HK-2 (cell line): Measurements from ENCODE around the gene UGT1A6.
A peak's percentile ranks its signal among the peaks of the same experiment; 100 is the strongest.
"Not testable (repeated sequence)": the region's sequence is repeated elsewhere in the genome, so short reads cannot be mapped to it uniquely, and the experiment has no call there.

Source experiments
- DNase-seq: peaks from one replicate; pipeline ENCODE4 v3.0.0-alpha.2; 2018; ENCODE audit not compliant: unreplicated experiment

Gene UGT1A6

DNA sequence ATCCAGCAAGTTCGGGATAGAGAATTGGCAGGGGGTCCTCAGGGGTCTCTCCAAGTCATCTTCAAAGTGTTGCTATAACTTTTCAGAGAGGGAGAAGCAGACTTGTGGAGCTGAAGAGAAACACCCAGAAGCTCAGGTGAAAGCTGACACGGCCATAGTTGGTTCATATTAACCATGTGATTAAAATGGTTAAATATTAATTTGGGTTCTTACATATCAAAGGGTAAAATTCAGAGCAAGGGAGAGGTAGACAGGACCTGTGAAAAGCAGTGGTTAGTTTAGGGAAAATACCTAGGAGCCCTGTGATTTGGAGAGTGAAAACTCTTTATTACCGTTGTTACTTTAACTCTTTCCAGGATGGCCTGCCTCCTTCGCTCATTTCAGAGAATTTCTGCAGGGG, at the start of gene UGT1A6:
TSS of gene UGT1A6 (plus strand) at position 243 of the 400 bp plus-strand sequence. CDS start at position 358, 115 bp downstream.
- DNase-seq, result no peak

DNA sequence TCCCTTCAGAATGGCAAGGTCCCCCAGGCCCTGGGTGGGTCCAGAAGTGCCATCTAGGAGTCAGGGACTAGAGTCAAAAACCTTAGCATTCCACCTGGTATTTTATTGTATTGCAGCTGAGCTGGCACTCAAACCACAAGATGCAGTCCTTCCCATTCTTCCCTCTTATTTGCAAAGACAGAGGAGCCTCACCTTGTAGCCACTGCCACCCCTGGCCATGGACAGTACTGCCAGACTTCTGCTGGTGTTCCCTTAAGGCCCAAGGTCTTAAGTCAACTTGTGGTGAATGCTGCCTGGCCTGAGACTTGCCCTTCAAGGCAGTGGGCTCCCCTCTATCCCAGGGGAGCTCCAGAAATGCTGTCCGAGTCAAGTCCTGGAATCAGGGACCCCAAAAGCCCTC, 49.6 kb upstream of the UGT1A6 start:
- DNase-seq, result no peak

DNA sequence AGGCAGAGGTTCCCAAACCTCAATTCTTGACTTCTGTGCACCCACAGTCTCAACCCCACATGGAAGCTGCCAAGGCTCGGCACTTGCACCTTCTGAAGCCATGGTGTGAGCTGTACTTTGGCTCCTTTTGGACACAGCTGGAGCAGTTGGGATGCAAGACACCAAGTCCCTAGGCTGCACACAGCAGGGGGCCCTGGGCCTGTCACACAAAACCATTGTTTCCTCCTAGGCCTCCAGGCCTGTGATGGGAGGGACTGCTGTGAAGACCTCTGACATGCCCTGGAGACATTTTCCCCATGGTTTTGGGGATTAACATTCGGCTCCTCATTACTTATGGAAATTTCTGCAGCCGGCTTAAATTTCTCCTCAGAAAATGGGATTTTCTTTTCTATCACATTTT, 46.7 kb upstream of the UGT1A6 start:
- not testable (repeated sequence) for DNase-seq

DNA sequence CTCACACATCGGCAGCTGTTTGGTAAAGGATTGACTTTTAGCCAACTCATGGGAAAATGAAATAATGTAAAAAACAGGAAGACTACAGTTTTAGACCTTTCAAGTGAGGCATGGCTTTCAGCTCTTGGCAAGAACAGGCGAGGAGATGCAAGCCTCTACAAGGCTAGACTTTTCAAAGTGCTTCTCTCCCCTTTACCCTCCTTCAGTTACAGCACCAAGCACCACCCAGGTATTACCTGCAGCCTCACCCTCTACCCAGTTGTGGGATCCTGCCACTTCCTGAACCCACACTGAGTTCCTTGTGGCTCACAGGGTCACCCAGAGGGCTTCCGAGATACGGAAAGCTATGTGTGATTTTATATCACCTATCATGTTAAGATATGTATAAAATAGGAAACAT, 41.7 kb upstream of the UGT1A6 start:
- DNase-seq, result no peak

DNA sequence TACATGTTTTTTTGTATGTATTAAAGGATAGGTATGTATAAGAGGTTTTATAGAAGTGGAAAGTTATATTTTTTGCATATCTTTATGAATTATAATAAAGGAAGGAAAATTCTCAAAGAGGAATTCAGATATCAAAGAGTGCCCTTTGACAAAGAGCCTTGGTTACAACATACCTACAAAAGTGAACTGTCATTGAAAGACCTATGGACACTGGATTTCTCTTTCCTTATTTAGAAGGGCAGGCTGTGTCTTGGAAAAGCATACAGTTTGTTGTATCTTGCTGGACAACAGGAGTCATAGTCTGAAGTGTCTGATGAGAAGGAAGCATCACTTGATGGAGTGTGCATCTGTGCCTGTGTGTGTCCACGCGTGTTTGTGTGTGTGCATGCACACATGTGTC, 41.3 kb upstream of the UGT1A6 start:
- no peak for DNase-seq

DNA sequence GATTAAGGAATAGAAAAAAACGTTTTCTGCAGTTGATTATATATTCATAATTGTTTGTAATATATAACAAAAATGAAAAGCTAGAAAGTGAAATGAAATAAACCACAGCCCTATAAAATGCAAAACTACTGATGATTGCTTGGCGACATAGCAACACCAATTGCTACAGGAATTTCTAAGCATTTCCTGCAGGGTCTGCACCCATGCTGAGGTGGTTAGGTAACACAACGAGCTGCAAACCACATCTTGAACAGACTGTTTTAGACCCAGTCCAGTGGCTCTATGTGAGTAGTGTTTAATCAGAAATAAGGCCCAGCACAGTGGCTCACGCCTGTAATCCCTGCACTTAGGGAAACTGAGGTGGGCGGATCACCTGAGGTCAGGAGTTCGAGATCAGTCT, 38.2 kb upstream of the UGT1A6 start:
- DNase-seq, result no peak

DNA sequence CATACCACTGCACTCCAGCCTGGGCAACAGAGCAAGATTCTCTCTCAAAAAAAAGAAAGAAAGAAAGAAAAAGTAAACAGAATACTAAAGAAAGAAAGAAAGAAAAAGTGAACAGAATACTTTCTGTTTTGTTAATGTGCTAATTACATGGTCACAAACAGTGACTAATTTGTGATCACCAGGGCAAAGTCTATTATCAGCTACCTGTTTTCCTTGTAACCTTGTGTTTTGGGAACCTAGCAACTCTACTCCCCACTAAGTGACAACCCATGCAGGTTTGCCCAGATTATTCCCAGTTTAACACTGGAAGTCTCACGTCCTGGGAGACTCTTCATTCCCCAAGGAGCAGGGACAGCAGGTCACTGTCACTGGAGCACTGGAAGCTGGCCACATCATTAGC, 37.6 kb upstream of the UGT1A6 start:
- DNase-seq, result no peak

DNA sequence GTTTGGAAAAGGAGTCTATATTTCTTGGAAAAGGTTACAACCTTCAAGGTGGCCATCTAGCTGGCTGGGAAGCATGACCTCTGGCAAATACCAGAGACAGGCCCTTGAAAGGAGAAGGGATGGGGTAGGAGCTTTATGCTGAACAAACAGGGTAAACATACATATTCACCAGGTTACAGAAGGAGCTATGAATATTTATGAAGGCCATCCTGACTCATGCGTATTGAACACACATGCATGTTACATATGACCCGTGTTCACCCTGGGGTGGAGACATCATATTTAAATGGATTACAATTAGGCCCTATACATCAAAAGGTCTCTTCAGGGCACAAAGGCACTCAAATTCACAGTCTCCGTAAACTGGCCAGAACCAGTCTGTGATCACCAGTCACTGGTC, 36.7 kb upstream of the UGT1A6 start:
- DNase-seq, result not testable (repeated sequence)

DNA sequence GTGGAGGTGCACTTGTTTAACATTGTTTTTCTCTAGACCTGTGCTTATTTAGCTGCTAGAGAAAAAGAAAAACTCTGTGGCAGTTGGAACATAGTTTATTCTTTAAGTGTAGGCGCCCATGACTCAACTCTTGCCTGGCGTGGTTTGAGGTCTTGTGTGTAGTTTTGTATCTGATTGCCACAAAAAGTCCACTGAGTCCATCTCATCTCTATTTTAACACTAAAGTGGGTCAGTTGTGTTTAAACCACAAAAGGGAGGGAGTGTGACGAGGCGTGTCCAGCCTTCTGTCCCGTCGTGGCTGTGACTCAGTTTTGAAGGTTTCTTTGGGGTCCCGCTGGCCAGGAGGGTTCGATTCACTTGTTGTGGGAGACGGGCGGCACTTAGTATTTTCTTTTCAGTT, 36.2 kb upstream of the UGT1A6 start:
- DNase-seq, result no peak

DNA sequence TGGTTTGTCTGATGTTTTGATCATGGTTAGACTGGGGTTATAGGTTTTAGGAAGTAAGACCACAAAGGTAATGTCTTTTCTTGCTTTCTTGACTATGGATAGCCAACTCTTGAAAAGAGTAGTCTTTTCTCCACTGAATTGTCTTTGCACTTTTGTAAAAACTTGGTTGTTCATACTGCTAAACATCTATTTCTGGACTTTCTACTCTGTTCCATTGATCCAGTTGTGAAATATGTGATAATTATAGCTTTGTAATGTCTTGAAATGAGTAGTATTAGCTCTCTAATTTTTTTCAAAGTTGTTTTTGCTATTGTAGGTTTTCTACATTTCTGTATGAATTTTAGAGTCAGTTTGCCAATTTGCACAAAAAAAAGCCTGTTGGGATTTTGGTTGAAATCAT, 34.1 kb upstream of the UGT1A6 start:
- no peak for DNase-seq

DNA sequence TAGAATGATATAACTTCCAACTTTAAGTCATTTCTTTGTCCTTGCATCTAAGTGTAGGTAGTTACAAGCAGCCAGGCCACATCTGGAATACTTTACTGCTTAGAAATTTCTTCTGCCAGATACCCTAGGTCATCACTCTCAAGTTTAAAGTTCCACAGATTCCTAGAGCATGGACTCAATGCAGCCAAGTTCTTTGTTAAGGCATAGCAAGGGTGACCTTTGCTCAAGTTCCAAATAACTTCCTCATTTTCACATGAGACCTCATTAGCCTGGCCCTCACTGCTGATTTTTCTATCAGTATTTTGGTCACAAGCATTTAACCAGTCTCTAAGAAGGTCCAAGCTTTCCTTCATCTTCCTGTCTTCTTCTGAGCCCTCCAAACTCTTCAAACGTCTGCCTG, 28.8 kb upstream of the UGT1A6 start:
- DNase-seq, result no peak

DNA sequence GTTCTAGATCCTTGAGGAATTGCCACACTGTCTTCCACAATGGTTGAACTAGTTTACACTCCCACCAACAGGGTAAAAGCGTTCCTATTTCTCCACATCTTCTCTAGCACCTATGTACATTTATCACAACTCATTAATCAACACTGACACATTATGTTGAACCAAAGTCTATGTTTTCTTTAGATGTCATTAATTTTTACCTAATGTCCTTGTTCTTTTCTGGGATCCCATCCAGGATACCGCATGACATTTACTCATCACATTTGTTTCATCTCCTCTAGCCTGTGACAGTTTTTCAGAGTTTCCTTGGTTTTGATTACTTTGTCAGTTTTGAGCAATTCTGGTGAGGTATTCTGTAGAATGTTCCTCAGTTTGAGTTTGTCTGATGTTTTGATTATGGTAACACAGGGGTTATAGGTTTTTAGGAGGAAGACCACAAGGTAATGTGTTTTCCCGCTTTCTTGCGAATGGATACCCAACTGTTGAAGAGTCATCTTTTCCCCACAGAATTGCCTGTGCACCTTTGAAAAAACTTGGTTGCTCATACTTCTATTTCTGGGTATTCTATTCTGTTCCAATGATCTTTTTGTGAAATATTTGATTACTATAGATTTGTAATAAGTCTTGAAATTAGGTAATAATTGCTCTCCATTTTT, 24.0 kb upstream of the UGT1A6 start:
- peak; percentile 7 for DNase-seq

DNA sequence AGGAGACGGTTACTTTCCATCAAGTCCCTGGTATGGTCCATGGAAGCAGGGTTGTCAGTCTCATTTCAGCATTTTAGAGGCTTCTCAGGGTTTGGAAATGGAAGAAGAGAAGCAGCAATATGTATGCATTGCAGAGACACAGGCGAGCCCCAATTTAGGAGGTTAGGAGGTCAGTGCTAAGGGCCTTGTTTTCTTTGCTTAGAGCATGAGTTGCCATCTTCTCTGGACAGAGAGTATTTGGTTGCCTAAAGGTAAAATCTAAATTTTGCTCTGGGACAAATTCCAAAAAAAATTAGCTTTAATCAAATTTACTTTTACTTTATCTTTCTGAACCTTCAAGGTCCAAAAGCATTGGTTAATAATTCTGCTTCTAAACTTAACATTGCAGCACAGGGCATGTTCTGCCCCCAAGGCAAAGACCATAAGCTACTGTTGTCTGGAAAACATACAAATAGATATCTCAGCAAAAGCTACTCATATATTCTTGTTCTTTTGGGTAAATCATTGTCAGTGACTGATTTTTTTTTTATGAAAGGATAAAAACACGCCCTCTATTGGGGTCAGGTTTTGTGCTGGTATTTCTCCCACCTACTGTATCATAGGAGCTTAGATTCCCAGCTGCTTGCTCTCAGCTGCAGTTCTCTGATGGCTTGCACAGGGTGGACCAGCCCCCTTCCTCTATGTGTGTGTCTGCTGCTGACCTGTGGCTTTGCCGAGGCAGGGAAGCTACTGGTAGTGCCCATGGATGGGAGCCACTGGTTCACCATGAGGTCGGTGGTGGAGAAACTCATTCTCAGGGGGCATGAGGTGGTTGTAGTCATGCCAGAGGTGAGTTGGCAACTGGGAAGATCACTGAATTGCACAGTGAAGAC, 21.2 kb upstream of the UGT1A6 start, which contains the start of gene UGT1A9:
TSS of gene UGT1A9 (plus strand) at position 609 of the 872 bp plus-strand sequence. CDS start at position 646, 37 bp downstream.
- DNase-seq, result no peak

DNA sequence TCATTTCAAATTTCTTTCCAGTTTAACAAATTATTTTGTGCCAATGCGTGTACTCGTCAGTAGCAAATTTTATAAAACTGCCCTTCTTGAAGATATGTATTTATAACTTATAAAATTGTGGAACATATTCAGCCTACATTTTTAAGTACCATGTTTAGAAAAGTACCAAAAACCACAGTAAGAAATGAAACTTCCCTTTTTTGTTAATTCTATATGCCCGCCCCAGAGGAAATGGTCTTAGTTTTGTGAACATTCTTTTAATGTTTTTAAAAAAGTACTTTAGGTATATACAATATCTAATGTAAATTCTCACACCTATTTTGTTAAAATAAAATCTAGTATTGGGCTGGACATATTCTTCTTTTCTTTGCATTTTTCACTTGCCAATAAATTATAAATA, 19.8 kb upstream of the UGT1A6 start:
- no peak for DNase-seq

DNA sequence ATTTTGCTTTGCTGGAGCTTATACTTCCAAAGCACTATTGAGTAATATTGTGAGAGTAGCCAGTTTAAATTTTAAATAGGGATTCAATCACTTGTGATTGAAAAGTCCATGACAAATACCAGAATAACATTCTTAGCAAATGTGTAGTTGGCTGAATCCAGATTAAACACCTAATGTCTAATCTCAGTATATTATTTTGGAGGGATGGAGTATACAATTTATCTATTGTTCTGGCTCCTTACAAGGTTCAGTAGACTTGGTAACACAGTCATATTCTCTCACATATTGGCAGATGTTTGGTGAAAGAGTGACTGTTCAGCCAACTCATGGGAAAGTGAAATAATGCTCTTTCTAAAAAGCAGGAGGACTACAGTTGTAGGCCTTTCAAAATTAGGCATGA, 18.8 kb upstream of the UGT1A6 start:
- no peak for DNase-seq

DNA sequence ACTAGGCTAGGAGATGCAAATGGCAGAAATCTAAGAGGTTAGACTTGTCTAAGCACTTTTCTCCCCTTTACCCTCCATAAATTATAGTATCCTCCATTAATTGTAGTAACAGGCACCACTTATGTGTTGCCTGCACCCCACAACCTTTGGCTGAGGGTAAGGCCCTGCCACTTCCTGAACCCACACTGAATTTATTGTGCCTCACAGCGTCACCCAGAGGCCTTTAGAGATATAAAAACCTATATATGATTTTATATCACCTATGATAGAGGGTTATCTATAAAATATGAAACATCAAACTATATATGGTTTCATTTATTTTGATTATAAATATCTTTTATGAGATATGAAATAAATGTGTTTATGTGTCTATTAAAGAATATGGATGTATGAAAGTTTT, 18.4 kb upstream of the UGT1A6 start:
- DNase-seq, result no peak

DNA sequence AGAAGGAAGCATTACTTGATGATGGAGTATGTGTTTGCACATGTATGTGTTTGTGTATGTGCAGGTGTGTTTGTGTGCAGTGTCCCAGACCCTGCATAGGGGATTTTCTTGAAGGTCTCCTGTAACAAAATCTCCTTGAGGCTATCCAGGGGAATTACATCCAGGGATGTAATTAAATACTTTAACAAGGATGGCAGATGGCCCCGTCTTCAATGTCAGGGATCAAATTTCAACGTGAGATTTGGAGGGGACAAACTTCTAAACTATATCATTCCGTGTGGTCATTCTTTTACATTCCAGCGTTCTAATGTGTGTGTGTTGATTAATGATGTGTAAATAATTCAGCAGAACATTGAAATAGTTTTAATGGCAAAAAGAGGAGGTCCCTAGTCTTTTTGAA, 17.7 kb upstream of the UGT1A6 start:
- no peak for DNase-seq

DNA sequence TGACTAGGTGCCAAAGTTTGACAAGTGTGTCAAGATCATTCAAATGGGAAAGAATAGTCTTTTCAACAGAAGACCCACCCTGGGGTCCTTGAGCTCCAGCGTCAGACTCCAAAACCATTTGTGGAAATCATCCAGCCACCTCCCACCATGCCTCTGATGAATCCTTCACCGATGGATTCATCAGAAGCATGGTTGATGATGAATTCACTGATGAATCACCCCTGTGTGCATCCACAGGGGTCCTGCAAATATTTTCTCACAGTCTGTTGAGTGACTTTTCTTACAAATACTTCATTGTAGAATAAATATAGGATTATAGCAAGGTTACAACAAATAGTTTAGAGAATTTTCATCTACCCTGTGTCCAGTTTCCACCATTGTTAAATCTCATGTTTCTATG, 16.6 kb upstream of the UGT1A6 start:
- DNase-seq, result no peak

DNA sequence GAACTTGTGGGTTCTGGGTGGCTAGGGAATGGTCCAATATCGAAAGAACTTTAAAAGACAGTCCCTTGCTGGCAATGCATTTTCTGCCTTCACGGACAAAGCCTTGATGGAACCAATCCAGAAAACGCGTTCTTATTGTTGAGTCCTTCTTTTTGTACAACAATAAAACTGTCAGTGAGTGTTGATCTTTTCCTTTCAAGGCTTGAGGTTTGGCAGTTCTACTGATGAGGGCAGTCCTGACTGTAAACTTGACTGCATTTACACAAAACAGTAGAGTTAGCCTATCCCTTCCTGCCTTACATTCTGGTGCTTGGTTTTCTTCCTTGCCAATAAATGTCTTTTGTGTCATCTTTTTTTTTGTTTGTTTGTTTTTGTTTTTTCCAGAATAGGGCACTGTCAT, 13.5 kb upstream of the UGT1A6 start:
- no peak for DNase-seq

DNA sequence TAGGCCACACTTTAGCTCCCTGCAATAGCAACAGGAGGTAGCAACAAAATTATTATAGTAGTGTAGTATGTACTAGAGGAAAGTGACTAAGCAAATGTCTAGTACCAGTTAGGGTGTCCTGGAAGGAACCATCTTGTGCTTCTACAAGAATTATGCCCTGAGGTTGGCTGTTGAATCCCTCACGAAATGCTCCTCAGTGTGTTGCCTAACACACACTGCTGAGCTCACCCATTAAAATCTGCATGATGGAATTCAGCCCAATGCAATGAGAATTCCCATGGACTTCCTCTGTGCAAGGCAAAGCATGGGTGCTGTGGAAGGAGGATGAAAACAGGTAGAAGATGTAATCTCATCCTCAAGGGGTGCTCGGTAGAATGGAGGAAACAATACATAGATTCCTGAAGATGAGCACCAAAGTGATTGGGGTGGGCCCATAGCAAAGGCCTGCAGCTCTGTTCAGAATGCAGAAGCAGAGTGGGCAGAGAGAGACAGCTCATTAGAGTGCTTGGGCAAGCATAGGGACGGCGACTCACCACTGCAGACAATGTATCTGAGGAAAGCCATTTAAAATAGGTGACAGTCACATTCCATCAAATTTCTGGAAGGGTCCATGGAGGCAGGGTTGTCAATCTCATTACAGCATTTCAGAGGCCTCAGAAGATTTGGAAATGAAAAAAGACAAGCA, 12.2 kb upstream of the UGT1A6 start:
- no peak for DNase-seq

DNA sequence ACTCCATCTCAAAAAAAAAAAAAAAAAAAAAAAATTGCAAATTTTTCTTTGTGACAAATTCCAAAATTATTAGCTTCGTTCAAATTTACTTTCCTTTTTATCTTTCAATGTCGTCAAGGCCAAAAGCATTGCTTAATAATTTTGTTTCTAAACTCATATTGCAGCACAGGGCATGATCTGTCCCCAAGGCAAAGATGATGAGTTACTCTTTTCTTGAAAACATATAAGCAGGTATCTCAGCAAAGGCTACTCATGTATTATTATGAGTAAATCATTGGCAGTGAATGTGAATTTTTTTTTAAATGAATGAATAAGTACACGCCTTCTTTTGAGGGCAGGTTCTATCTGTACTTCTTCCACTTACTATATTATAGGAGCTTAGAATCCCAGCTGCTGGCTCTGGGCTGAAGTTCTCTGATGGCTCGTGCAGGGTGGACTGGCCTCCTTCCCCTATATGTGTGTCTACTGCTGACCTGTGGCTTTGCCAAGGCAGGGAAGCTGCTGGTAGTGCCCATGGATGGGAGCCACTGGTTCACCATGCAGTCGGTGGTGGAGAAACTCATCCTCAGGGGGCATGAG, 11.1 kb upstream of the UGT1A6 start, which contains the start of gene UGT1A7:
TSS of gene UGT1A7 (plus strand) at position 381 of the 579 bp plus-strand sequence. CDS start at position 418, 37 bp downstream.
- DNase-seq, result no peak

DNA sequence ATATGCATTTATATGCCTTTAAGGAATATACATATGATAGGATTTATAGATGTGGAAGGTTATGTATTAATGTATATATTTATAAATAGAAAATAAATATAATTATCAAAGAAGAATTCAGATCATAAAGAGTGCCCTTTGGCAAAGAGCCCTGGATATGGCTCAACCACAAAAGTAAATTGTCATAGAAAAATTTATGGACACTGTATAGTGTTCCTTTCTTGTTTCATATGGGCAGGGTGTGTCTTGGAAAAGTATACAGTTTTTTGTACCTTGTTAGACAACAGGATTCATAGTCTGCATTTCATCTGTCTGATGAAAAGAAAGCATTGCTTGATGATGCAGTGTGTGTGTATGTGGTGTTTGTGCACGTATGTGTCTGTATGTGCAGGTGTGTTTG, 8.1 kb upstream of the UGT1A6 start:
- no peak for DNase-seq
